Measurements from ENCODE around the gene C13orf46. TPM values are rescaled to one million over a fixed set of nuclear protein-coding genes. Genes with fewer than 3 reads are reported as not detected.

The C13orf46 gene
- total and polyA plus RNA-seq, 2 of the 8 experiments (the other 6 are each of a cell fraction or from before 2014, with no cell fraction given), result 0.23 to 0.28 TPM

- TF ChIP-seq CHD7 (IDR thresholded peaks at IDR 0.05; ENCODE audit: insufficient replicate concordance, low read length), result no peak
- no peak for TF ChIP-seq BRCA1 (IDR thresholded peaks at IDR 0.05; ENCODE audit: low read depth, low read length)
- TF ChIP-seq TEAD4 (IDR thresholded peaks at IDR 0.05; ENCODE audit: low read depth, low read length), result no peak
- no peak for TF ChIP-seq JUN (IDR thresholded peaks at IDR 0.05; ENCODE audit: low read depth, low read length)
- TF ChIP-seq POLR2A (IDR thresholded peaks at IDR 0.05; ENCODE audit: control extremely low read depth in 1 of 2, low read depth in 2 of 2, low read length in 2 of 2), result no peak
- TF ChIP-seq POU5F1 (IDR thresholded peaks at IDR 0.05; ENCODE audit: low read depth, low read length), result no peak
- no peak for TF ChIP-seq TAF7 (optimal IDR thresholded peaks at IDR 0.05; ENCODE audit: borderline replicate concordance, low read depth, low read length)
- TF ChIP-seq TBP (IDR thresholded peaks at IDR 0.05; ENCODE audit: low read depth, low read length), result no peak
- TF ChIP-seq POLR2AphosphoS5 (IDR thresholded peaks at IDR 0.05; ENCODE audit: low read depth, low read length), result no peak
- TF ChIP-seq SRF (IDR thresholded peaks at IDR 0.05; ENCODE audit: low read depth, low read length), result no peak
- no peak for TF ChIP-seq NANOG (IDR thresholded peaks at IDR 0.05; ENCODE audit: insufficient read depth, low read depth, low read length, poor library complexity, severe bottlenecking)
- no peak for TF ChIP-seq MAX (IDR thresholded peaks at IDR 0.05)
These were observed 13.5 kb downstream of the C13orf46 start (continued) for GRCh38 chr13:113960276-113960948.

Measured in H1 (cell line).